H1 (cell line): ENCODE results near the gene METRNL. TPM values are rescaled to one million over a fixed set of nuclear protein-coding genes. Genes with fewer than 3 reads are reported as not detected.

Source experiments
- CHD1 ChIP-seq: IDR thresholded peaks from 2 replicates; pipeline ENCODE4 v1.6.1; 2012; ENCODE audit warnings: low read depth, low read length, improper control_type of control experiment
- FOSL1 ChIP-seq: IDR thresholded peaks from 2 replicates; pipeline ENCODE4 v1.6.1; 2011; ENCODE audit warnings: mild to moderate bottlenecking, low read depth, low read length, moderate library complexity; ENCODE audit not compliant: insufficient read depth
- KDM1A ChIP-seq: fragments of 200-600, 300-600 bp; sonication (generic); IDR thresholded peaks from 2 replicates; pipeline ENCODE4 v1.7.1; 2016; ENCODE audit warnings: mild to moderate bottlenecking, low read length, borderline replicate concordance
- POU5F1 ChIP-seq: IDR thresholded peaks from 2 replicates; pipeline ENCODE4 v1.6.1; 2011; ENCODE audit warnings: low read depth, mild to moderate bottlenecking, low read length, moderate library complexity
- RFX5 ChIP-seq: IDR thresholded peaks from 2 replicates; pipeline ENCODE4 v1.6.1; 2011; ENCODE audit warnings: low read depth, low read length, improper control_type of control experiment, borderline replicate concordance
- SIRT6 ChIP-seq: IDR thresholded peaks from one replicate; pipeline ENCODE4 v1.7.1; 2012; ENCODE audit warnings: low read length, inconsistent platforms
- SP1 ChIP-seq: IDR thresholded peaks from 2 replicates; pipeline ENCODE4 v1.6.1; 2011; ENCODE audit warnings: low read depth, low read length
- SP2 ChIP-seq: IDR thresholded peaks from 2 replicates; pipeline ENCODE4 v1.6.1; 2012; ENCODE audit warnings: mild to moderate bottlenecking, low read length, inconsistent platforms
- SUZ12 ChIP-seq: fragments of 200-600 bp; sonication (generic); IDR thresholded peaks from 2 replicates; pipeline ENCODE4 v1.6.1; 2012; ENCODE audit warnings: mild to moderate bottlenecking, inconsistent platforms, low read length, moderate library complexity, mixed read lengths
- polyA plus RNA-seq, 7 experiments: library from polyadenylated mRNA; depleted of rRNA in 3 of 7; stranded (reverse) in 5 of 7; unstranded in 2 of 7; fragments of >200 nt in 5 of 7; fragments of 200-250 nt in 2 of 7; gene quantifications; 1 replicate in 5 of 7; 2 replicates in 1 of 7; 4 replicates in 1 of 7; pipeline versions ENCODE4 v1.2.1 to v1.2.3, GENCODE V29; 2011 to 2013; ENCODE audit warnings: missing spikeins in 2 of 7, mixed read lengths in 2 of 7
- total RNA-seq: library from RNA; stranded (reverse); fragmentation: NEBNext Ultra II Directional; extraction: Animal tissue kit (Norgen Biotek cat#: 25700); gene quantifications from 2 replicates; pipeline ENCODE4 v1.2.1, GENCODE V29; 2021
- TF ChIP-seq, protein P1 (sequence below): fragments of 300-600 bp; sonication (generic); IDR thresholded peaks from 2 replicates; pipeline ENCODE4 v1.7.1; 2012; ENCODE audit warnings: low read length, moderate library complexity, mild to moderate bottlenecking, inconsistent platforms; ENCODE audit not compliant: insufficient replicate concordance

Gene METRNL
- total and polyA plus RNA-seq, 2 of the 8 experiments (the other 6 are each of a cell fraction or from before 2014, with no cell fraction given), result 13.9 to 14.2 TPM

- TF ChIP-seq, protein P1, sequence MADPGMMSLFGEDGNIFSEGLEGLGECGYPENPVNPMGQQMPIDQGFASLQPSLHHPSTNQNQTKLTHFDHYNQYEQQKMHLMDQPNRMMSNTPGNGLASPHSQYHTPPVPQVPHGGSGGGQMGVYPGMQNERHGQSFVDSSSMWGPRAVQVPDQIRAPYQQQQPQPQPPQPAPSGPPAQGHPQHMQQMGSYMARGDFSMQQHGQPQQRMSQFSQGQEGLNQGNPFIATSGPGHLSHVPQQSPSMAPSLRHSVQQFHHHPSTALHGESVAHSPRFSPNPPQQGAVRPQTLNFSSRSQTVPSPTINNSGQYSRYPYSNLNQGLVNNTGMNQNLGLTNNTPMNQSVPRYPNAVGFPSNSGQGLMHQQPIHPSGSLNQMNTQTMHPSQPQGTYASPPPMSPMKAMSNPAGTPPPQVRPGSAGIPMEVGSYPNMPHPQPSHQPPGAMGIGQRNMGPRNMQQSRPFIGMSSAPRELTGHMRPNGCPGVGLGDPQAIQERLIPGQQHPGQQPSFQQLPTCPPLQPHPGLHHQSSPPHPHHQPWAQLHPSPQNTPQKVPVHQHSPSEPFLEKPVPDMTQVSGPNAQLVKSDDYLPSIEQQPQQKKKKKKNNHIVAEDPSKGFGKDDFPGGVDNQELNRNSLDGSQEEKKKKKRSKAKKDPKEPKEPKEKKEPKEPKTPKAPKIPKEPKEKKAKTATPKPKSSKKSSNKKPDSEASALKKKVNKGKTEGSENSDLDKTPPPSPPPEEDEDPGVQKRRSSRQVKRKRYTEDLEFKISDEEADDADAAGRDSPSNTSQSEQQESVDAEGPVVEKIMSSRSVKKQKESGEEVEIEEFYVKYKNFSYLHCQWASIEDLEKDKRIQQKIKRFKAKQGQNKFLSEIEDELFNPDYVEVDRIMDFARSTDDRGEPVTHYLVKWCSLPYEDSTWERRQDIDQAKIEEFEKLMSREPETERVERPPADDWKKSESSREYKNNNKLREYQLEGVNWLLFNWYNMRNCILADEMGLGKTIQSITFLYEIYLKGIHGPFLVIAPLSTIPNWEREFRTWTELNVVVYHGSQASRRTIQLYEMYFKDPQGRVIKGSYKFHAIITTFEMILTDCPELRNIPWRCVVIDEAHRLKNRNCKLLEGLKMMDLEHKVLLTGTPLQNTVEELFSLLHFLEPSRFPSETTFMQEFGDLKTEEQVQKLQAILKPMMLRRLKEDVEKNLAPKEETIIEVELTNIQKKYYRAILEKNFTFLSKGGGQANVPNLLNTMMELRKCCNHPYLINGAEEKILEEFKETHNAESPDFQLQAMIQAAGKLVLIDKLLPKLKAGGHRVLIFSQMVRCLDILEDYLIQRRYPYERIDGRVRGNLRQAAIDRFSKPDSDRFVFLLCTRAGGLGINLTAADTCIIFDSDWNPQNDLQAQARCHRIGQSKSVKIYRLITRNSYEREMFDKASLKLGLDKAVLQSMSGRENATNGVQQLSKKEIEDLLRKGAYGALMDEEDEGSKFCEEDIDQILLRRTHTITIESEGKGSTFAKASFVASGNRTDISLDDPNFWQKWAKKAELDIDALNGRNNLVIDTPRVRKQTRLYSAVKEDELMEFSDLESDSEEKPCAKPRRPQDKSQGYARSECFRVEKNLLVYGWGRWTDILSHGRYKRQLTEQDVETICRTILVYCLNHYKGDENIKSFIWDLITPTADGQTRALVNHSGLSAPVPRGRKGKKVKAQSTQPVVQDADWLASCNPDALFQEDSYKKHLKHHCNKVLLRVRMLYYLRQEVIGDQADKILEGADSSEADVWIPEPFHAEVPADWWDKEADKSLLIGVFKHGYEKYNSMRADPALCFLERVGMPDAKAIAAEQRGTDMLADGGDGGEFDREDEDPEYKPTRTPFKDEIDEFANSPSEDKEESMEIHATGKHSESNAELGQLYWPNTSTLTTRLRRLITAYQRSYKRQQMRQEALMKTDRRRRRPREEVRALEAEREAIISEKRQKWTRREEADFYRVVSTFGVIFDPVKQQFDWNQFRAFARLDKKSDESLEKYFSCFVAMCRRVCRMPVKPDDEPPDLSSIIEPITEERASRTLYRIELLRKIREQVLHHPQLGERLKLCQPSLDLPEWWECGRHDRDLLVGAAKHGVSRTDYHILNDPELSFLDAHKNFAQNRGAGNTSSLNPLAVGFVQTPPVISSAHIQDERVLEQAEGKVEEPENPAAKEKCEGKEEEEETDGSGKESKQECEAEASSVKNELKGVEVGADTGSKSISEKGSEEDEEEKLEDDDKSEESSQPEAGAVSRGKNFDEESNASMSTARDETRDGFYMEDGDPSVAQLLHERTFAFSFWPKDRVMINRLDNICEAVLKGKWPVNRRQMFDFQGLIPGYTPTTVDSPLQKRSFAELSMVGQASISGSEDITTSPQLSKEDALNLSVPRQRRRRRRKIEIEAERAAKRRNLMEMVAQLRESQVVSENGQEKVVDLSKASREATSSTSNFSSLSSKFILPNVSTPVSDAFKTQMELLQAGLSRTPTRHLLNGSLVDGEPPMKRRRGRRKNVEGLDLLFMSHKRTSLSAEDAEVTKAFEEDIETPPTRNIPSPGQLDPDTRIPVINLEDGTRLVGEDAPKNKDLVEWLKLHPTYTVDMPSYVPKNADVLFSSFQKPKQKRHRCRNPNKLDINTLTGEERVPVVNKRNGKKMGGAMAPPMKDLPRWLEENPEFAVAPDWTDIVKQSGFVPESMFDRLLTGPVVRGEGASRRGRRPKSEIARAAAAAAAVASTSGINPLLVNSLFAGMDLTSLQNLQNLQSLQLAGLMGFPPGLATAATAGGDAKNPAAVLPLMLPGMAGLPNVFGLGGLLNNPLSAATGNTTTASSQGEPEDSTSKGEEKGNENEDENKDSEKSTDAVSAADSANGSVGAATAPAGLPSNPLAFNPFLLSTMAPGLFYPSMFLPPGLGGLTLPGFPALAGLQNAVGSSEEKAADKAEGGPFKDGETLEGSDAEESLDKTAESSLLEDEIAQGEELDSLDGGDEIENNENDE, result no peak
- TF ChIP-seq SP2 (no peak), SIRT6 (no peak), RFX5 (no peak), POU5F1 (no peak), FOSL1 (no peak), CHD1 (no peak), KDM1A (no peak), SUZ12 (no peak), SP1 (no peak)
- TF ChIP-seq, all 59 proteins: peak for 0
Observed at GRCh38 chr17:83103943-83104311, 24.5 kb downstream of the METRNL start (continued).
